Left forelimb (tissue), 1 donor: ENCODE data around the gene GPR62.
"Not testable (repeated sequence)": the region's sequence is repeated elsewhere in the genome, so short reads cannot be mapped to it uniquely, and the experiment has no call there.

ENCODE experiments used
- DNase-seq: peaks from one replicate; pipeline ENCODE4 v3.0.0-alpha.2; 2018; ENCODE audit warnings: low spot score

GPR62 gene

GRCh38 chr3:51955175-51955892, at the start of gene GPR62:
Gene GPR62, plus strand, starts transcription at chr3:51955381. Its CDS starts 272 bp downstream, at chr3:51955653.
- no peak for DNase-seq

DNA sequence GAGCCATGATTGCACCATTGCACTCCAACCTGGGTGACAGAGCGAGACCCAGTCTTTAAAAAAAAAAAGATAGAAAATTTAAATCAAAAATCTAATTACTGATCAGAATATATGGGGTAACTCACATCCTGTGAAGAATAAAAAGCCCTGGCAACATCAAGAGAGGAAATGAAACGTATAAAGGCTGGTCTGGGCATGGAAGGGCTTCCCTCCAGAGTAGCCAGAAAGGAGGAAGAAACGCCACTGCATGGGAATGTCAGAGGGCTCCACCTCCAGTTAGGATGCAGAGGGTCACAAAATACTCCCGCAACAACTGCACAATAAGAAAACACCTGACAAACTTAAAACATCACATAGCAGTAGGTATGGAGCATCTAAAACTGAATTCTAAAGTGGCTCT, 47.2 kb upstream of the GPR62 start:
- DNase-seq: no peak

DNA sequence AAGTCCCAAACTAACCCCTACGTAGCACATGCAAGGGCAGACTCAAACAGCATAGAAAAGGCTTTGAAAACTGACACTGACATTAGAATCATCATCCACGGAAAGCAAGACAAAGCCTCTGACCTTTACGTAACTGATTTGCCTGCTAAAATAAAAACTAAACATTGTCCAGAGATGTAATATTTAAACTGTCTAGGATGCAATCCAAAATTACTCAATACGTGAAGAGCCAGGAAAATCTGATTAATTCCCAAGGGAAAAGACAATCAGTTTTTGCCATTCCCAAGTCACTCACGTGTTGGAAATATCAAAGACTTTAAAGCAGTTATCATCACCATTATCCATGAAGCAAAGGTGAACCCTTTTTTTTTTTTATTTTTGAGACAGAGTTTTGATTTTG, 38.8 kb upstream of the GPR62 start:
- no peak for DNase-seq

GRCh38 chr3:51921081-51921578, 34.1 kb upstream of the GPR62 start:
- DNase-seq: no peak

GRCh38 chr3:51927061-51927977, 27.9 kb upstream of the GPR62 start:
- DNase-seq: no peak

DNA sequence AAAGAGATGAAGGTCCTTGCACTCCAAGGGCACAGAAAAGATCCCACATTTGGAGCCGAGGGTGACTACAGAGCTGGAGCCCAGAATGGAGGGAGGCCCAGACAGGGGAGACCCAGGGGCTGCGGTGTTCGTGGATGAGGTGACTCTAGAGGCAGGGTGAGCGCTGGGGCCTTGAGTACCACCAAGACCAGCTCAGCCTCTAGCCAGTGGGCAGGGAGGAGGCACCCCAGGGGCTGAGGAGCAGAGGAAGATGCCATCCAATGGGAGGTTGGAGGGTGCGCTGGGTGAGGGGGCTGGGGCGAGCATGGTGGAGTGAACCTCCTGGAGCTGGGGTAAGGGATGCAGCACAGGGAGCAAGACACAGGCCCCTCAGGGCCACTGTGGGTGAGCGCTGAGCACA, 26.7 kb upstream of the GPR62 start:
- no peak for DNase-seq

GRCh38 chr3:51928981-51929380, 26.2 kb upstream of the GPR62 start:
- not testable (repeated sequence) for DNase-seq

DNA sequence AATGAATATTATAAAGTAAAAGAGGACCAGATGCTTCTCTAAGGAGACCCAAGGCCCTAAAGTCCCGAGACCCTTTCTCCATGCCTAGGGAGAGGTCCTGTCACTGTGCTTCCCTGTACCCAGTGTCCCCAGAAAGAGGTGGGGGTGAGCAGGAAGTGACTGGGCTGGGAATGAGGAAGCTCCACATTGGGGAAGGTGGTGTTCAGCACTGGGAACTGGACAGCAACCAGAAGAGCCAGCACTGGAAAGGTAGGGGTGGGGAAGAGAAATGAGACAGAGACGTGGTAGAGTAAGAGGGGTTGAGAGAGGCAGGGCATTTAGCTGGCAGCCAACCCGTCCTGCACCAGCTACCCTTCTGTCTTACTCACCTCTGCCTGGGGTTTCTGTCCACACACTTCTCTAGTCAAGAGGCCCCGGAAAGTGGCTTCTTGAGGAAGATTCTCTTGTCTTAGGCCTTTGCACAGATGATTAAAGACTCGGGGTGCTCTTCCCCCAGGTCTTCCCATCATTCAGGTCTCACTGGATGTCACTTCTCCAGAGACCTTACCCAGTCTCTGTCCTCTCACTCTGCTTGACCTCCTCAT, 25.7 kb upstream of the GPR62 start:
- no peak for DNase-seq

- no peak for DNase-seq
Measured at GRCh38 chr3:51930439-51930838, 24.7 kb upstream of the GPR62 start.

DNA sequence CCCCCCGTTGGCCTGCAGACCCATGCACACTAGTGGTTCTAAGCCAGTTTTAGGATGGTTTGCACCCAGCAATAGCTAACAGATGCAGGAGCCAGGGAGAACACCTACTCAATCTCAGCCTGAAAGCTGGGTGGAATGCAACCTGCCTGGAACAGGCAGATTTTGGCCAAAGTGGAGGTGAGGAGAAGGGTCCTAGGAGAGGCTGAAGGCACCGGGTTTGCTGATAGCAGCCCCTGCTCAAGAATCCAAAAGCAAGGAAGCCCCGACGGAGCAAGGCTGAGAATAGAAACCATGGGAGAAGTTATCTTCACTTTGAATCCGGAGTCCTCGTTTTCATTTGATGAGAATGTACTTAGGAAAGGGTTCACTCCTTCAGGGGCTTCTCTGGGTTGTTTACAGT, 23.4 kb upstream of the GPR62 start:
- no peak for DNase-seq

GRCh38 chr3:51932471-51933370, 22.5 kb upstream of the GPR62 start:
- no peak for DNase-seq

GRCh38 chr3:51933471-51934138, 21.6 kb upstream of the GPR62 start:
- DNase-seq: no peak

DNA sequence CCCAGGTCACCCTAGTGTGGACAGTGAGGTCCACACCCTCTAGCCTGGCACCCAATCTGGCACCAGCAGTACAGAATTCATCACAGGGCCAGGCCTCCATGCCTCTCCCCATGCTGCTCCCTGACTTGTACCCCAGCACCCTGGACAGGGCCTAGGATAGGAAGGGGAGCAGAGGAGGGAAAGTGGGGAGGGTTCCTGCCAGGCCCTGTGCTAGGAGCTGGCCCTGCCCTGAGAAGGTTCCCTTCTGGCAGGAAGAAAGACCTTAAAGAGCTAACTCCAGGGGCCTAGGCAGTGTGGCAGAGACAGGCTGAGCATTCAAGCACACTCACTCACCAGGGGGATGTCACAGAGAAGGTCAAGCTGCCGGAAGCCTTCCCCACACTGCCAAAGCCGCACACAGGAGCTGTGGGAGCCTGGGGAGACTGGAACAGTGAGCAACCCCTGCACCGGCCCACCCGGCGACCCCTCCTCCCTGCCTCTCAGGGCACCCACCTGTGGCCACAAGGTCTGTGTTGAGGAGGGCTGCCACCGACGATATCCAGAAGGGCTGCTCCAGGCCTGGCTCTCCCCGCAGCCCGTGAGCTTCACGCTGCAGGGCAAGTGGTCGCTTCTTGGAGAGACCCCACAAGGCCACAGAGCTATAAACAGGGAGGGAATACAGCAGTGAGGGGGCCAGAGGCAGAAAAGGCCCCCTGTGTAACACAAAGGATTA, 20.9 kb upstream of the GPR62 start:
- no peak for DNase-seq

DNA sequence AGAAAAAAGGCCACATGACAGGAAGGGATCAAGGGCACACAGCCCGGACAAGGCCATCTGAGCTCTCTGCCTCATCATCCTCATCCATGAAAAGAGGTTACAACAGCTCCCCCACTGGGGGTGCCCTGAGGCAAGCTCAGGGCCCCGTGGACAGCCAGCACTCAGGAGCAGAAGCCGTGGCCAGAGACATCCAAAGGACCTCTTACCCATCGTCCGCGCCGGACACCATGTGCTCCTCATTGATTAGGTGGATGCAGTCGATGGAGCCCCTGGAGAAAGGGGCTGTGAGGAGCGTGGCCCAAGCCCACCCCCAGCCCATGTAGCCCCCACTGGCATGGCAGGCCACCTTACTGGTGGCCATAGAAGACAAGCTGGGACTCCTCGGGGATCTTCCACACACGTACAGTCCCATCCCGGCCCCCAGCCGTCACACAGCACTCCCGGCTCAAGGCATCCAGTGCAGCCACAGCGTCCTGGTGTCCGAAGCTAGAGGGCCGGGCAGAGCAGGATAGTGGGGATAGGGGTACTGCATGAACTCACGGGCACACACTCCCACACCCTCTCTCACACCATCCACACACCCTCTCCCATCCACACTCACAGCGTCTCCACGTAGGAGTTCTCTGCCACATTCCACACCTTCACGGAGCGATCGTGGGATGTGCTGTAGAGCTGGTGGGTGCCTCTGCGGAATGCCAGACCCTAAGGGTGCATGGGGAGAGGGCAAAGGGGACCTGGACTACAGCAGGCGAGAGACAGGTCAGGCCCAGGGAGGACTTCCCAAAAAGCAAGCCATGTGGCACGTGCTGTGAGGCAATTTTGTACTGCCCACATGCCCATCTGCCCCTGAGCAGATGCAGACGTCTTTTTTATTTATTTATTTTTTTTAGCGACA, 19.9 kb upstream of the GPR62 start:
- DNase-seq: no peak

- DNase-seq: no peak
Measured at GRCh38 chr3:51935886-51936755, 19.1 kb upstream of the GPR62 start.

GRCh38 chr3:51937014-51937413, 18.2 kb upstream of the GPR62 start:
- no peak for DNase-seq

GRCh38 chr3:51937611-51938450, 17.4 kb upstream of the GPR62 start:
- no peak for DNase-seq
